CD4-positive, alpha-beta T cell (primary cell): ENCODE measurements around the gene ABLIM2. TPM values are rescaled to one million over a fixed set of nuclear protein-coding genes. Genes with fewer than 3 reads are reported as not detected.

Source experiments
- ATAC-seq: fragments of 200-7000 bp; cut with Tn5 transposase; one replicate; pipeline ENCODE4 v1.10.0; 2022; ENCODE audit warnings: mild to moderate bottlenecking; ENCODE audit not compliant: poor library complexity
- CTCF ChIA-PET: fragments of 350-600 bp; sonication (Branson Sonifier 250); formaldehyde crosslinking; loops from one replicate; lab custom pipeline; 2021; ENCODE audit warnings: antibody characterized with exemption, inconsistent platforms; lab: Charles Lee
- POLR2A ChIA-PET: fragments of 350-600 bp; sonication (Branson Sonifier 250); formaldehyde crosslinking; loops from one replicate; lab custom pipeline; 2021; ENCODE audit warnings: antibody characterized with exemption, inconsistent platforms; lab: Charles Lee
- DNase-seq, 14 experiments: peaks; one replicate each; pipeline ENCODE4 v3.0.0-alpha.2; 2013 to 2020; ENCODE audit warnings: mixed read lengths in 2 of 14
- H3K27ac ChIP-seq, 2 donors: one replicate each; pipeline versions ENCODE4 v1.5.1 to v1.7.0; 2013; ENCODE audit warnings: low read length in 2 of 2, low read depth in 1 of 2, mild to moderate bottlenecking in 1 of 2
- H3K27me3 ChIP-seq, 2 experiments: 1 replicate in 1 of 2; 2 replicates in 1 of 2; pipeline versions ENCODE4 v1.6.1 to v1.7.0; 2013; ENCODE audit warnings: low read length in 2 of 2, control low read depth in 1 of 2, mild to moderate bottlenecking in 1 of 2, moderate library complexity in 1 of 2; ENCODE audit not compliant: insufficient read depth in 2 of 2, control insufficient read depth in 1 of 2
- H3K36me3 ChIP-seq: one replicate; pipeline ENCODE4 v1.6.1; 2013; ENCODE audit warnings: low read length, control low read depth; ENCODE audit not compliant: insufficient read depth
- H3K4me1 ChIP-seq: one replicate; pipeline ENCODE4 v1.6.1; 2013; ENCODE audit warnings: low read length, control low read depth; ENCODE audit not compliant: insufficient read depth
- H3K4me3 ChIP-seq: one replicate; pipeline ENCODE4 v1.5.1; 2013; ENCODE audit warnings: mild to moderate bottlenecking, low read length, moderate library complexity
- H3K9me3 ChIP-seq, 2 experiments: 1 replicate in 1 of 2; 2 replicates in 1 of 2; pipeline versions ENCODE4 v1.6.1 to v1.7.0; 2013; ENCODE audit warnings: low read length in 2 of 2, mild to moderate bottlenecking in 2 of 2, control low read depth in 1 of 2, moderate library complexity in 1 of 2; ENCODE audit not compliant: control insufficient read depth in 1 of 2, insufficient read depth in 1 of 2
- H3K27ac Mint-ChIP-seq: one replicate; pipeline ENCODE4 v1.8.0; 2020; ENCODE audit warnings: mixed read lengths
- H3K27me3 Mint-ChIP-seq: one replicate; pipeline ENCODE4 v1.8.0; 2021; ENCODE audit warnings: mixed read lengths
- H3K36me3 Mint-ChIP-seq: one replicate; pipeline ENCODE4 v1.8.0; 2021; ENCODE audit warnings: low read depth, mixed read lengths
- H3K4me1 Mint-ChIP-seq: one replicate; pipeline ENCODE4 v1.8.0; 2021; ENCODE audit warnings: low read depth, mixed read lengths
- H3K4me3 Mint-ChIP-seq: one replicate; pipeline ENCODE4 v1.8.0; 2020; ENCODE audit warnings: mild to moderate bottlenecking, mixed read lengths
- H3K9me3 Mint-ChIP-seq: one replicate; pipeline ENCODE4 v1.8.0; 2020; ENCODE audit warnings: mixed read lengths
- CTCF ChIP-seq: fragments of 200-600 bp; IDR thresholded peaks from one replicate; pipeline ENCODE4 v1.8.0; 2022; ENCODE audit warnings: antibody characterized with exemption, mild to moderate bottlenecking
- intact Hi-C, 2 experiments: fragments of 100-400 bp; cut with DNase I in 1 of 2; cut with micrococcal nuclease in 1 of 2; formaldehyde crosslinking; loops; one replicate each; pipeline versions ENCODE4 v1.15.1 to v1.9.0; 2023 to 2025; cut with DNase I, micrococcal nuclease
- total RNA-seq, 174 experiments: library from RNA in 2 of 174; stranded (reverse) in 2 of 174; gene quantifications; one replicate each; pipeline ENCODE4 v1.2.3 and lab custom pipeline; 2021 to 2026

ABLIM2 gene
- total RNA-seq, 2 experiments from 2014 or later: 2.5 to 2.7 TPM

- H3K27ac ChIP-seq: no peak overlapping the region
- DNase-seq: no peak
- Mint-ChIP-seq H3K27ac (no peak overlapping the region), H3K27me3 (no peaks in the 10 kb centered on the region), H3K36me3 (no peaks in the 10 kb centered on the region), H3K4me3 (no peak overlapping the region), H3K4me1 (no peaks in the 10 kb centered on the region), H3K9me3 (no peaks in the 10 kb centered on the region)
- POLR2A ChIA-PET: no interaction called here
- peaks cover 3% of the 10 kb centered on the region for H3K4me1 ChIP-seq
- intact Hi-C loops: no loop called here
- no peaks in the 10 kb centered on the region for H3K36me3 ChIP-seq
- H3K4me3 ChIP-seq: no peak overlapping the region
- no peaks in the 10 kb centered on the region for H3K27me3 ChIP-seq
- CTCF ChIA-PET: interaction anchor here (0.6 kb wide), 1 partner anchor 277 kb away, joined by 3 read pairs; no protein-coding TSS in a partner anchor
- no peaks in the 10 kb centered on the region for H3K9me3 ChIP-seq
- no peak for TF ChIP-seq CTCF
- ATAC-seq: no peak
Observed at GRCh38 chr4:8180310-8181093, 21.9 kb upstream of the ABLIM2 start.

- CTCF ChIA-PET: interaction anchor here (0.6 kb wide), 1 partner anchor 276 kb away, joined by 3 read pairs; no protein-coding TSS in a partner anchor
- H3K4me1 Mint-ChIP-seq: no peaks in the 10 kb centered on the region
- no peaks in the 10 kb centered on the region for H3K9me3 Mint-ChIP-seq
- H3K27ac ChIP-seq: no peak overlapping the region
- no peaks in the 10 kb centered on the region for H3K9me3 ChIP-seq
- no peaks in the 10 kb centered on the region for H3K27me3 Mint-ChIP-seq
- no peak overlapping the region for H3K4me3 Mint-ChIP-seq
- ATAC-seq (no peak), DNase-seq (no peak)
- intact Hi-C loops: loop anchor here in 1 of 2 experiments (5.0 kb wide), 2 partner anchors 63 to 418 kb away; no protein-coding TSS in a partner anchor
- no peak overlapping the region for H3K4me3 ChIP-seq
- H3K27ac Mint-ChIP-seq: no peak overlapping the region
- H3K36me3 Mint-ChIP-seq: no peaks in the 10 kb centered on the region
- no peak for TF ChIP-seq CTCF
- H3K27me3 ChIP-seq: no peaks in the 10 kb centered on the region
- H3K36me3 ChIP-seq: no peaks in the 10 kb centered on the region
- POLR2A ChIA-PET: no interaction called here
- peaks cover 3% of the 10 kb centered on the region for H3K4me1 ChIP-seq
Observed at GRCh38 chr4:8179771-8180170, 21.2 kb upstream of the ABLIM2 start.

DNA sequence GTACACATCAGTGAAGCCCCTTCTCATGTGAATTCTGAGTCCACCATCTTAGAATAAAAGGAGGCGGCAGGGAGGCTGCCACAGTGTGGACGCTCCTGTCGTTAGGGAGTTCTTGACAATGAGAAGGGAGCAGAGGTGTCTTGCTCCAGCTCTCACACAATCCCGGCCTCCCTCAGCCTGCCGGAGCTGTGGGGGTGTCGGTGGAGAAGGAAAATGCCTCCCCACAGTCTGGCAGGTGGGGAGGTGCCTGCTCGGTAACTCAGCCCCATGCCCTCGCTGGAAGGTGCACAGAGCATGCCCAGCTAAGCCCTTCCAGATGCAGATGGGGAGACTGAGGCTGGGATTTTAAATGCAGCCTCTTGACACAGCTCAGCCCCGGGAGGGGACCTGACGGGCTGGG, 20.5 kb upstream of the ABLIM2 start:
- Mint-ChIP-seq H3K4me1 (no peaks in the 10 kb centered on the region), H3K36me3 (no peaks in the 10 kb centered on the region), H3K9me3 (no peaks in the 10 kb centered on the region), H3K4me3 (no peak overlapping the region), H3K27me3 (no peaks in the 10 kb centered on the region), H3K27ac (no peak overlapping the region)
- DNase-seq: no peak
- H3K36me3 ChIP-seq: no peaks in the 10 kb centered on the region
- no peak overlapping the region for H3K27ac ChIP-seq
- intact Hi-C loops: loop anchor here in 1 of 2 experiments (5.0 kb wide), 2 partner anchors 63 to 418 kb away; no protein-coding TSS in a partner anchor
- no peaks in the 10 kb centered on the region for H3K27me3 ChIP-seq
- H3K4me3 ChIP-seq: no peak overlapping the region
- CTCF ChIA-PET: no interaction called here
- peaks cover 3% of the 10 kb centered on the region for H3K4me1 ChIP-seq
- no peak for TF ChIP-seq CTCF
- ATAC-seq: no peak
- no peaks in the 10 kb centered on the region for H3K9me3 ChIP-seq
- POLR2A ChIA-PET: no interaction called here
